ENCODE data around the gene AK2. TPM values are rescaled to one million over a fixed set of nuclear protein-coding genes. Genes with fewer than 3 reads are reported as not detected.

Gene AK2
- total and polyA plus RNA-seq, 2 donors (not counting 3 experiments of a cell fraction or from before 2014, with no cell fraction given): 107 to 134 TPM

GRCh38 chr1:32991819-32992488, 44.7 kb downstream of the AK2 start:
- intact Hi-C loops (cut with micrococcal nuclease): no loop called here
- Histone ChIP-seq H4K20me1 (replicated peaks; ENCODE audit: control insufficient read depth, extremely low read depth, insufficient read depth, low read length) (no peaks in the 10 kb centered on the region), H3K4me1 (ENCODE audit: control insufficient read depth, extremely low read depth, insufficient read depth, low read length) (peaks cover 33% of the 10 kb centered on the region), H3K4me2 (ENCODE audit: insufficient read depth, low read length) (no peak overlapping the region), H3K27ac (ENCODE audit: insufficient read depth, low read depth, low read length) (peak overlapping the region; percentile 4), H3K9ac (replicated peaks; ENCODE audit: extremely low read depth, insufficient read depth, low read length) (no peak overlapping the region), H3K4me3 (replicated peaks in 1 of 3; ENCODE audit: insufficient read depth in 1 of 3, low read depth in 1 of 3, low read length in 3 of 3) (no peak overlapping the region), H3K79me2 (ENCODE audit: control insufficient read depth, insufficient read depth, low read length) (no peaks in the 10 kb centered on the region), H3K27me3 (ENCODE audit: control insufficient read depth in 2 of 2, insufficient read depth in 2 of 2, low read length in 2 of 2) (no peaks in the 10 kb centered on the region), H3K9me1 (replicated peaks; ENCODE audit: control insufficient read depth, extremely low read depth, insufficient read depth, low read length) (no peaks in the 10 kb centered on the region), H3K9me3 (replicated peaks; ENCODE audit: control insufficient read depth, insufficient read depth, low read length) (no peaks in the 10 kb centered on the region), H3K36me3 (ENCODE audit: control insufficient read depth in 2 of 2, extremely low read depth in 1 of 2, insufficient read depth in 2 of 2, low read length in 2 of 2) (no peaks in the 10 kb centered on the region), H2AFZ (ENCODE audit: low read depth, low read length) (no peak overlapping the region)
- POLR2A ChIA-PET: interaction anchor here (0.5 to 0.8 kb wide), 3 partner anchors 14 to 65 kb away, joined by 3 to 4 read pairs (median 3); partner anchors contain the start of gene RNF19B
- BruUV-seq (replicated peaks): no TSS peak
- CTCF ChIA-PET: interaction anchor here (0.8 to 4.9 kb wide), 8 partner anchors 9 to 58 kb away, joined by 3 to 28 read pairs (median 5); no protein-coding TSS in a partner anchor
- dilution Hi-C loops (cut with MboI; ENCODE audit: extremely low pct_ligation_motif_present, low sequenced_read_pairs): no loop called here
- FAIRE-seq (no peak), DNase-seq (ENCODE audit: low read depth, low spot score) (no peak)
- TF ChIP-seq EZH2 (IDR thresholded peaks at IDR 0.05; ENCODE audit: borderline replicate concordance, low read depth, low read length, severe bottlenecking): no peak
- no peak for TF ChIP-seq POLR2A (IDR thresholded peaks at IDR 0.05; ENCODE audit: low read depth, low read length)
- TF ChIP-seq MAX (IDR thresholded peaks at IDR 0.05; ENCODE audit: insufficient read depth, insufficient read length): no peak
- no peak for TF ChIP-seq MYC (IDR thresholded peaks at IDR 0.05; ENCODE audit: low read depth, low read length)
- no peak for TF ChIP-seq POLR2AphosphoS5 (IDR thresholded peaks at IDR 0.05; ENCODE audit: insufficient read depth, low read depth, low read length)
- TF ChIP-seq FOS (IDR thresholded peaks at IDR 0.05; ENCODE audit: borderline replicate concordance, insufficient read depth, low read length): no peak
- no peak for TF ChIP-seq JUN (IDR thresholded peaks at IDR 0.05; ENCODE audit: borderline replicate concordance, insufficient read depth, insufficient read length, low read depth)
- TF ChIP-seq GATA2 (IDR thresholded peaks at IDR 0.05; ENCODE audit: insufficient read depth, insufficient read length, low read depth, low read length): no peak
